ENCODE results near the gene MAGIX.

Gene MAGIX

DNA sequence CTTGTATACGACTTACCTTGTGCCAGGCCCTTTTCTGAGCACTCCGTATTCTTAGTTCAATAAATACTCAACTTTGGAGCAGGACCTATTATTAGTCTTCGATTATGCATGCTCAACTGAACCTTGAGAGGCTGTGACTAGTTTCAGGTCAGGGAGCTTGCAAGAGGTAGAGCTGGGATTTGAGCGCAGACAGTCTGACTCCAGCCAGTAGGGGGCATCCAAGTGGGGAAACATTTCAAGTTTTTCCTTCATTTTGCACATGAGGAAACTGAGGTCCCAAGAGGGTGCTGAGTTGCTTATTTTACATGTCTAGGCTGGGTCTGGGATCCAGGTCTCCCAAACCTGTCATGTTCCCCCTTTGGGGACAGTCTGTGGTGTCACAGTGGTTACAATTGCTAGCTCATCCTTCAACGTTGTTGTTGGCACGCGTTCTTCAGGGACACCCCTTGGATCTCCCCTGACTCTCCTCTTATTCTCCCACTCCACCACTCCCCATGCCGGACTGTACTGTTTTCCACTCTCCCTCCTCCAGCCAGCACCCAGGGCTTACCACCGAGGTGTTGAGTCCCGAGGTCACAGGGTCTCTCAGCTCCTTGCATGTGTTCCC lies 30.3 kb downstream of the MAGIX start:
- no peaks in the 10 kb centered on the region for H3K27me3 ChIP-seq (ENCODE audit: control insufficient read depth in 1 of 2, insufficient read depth in 2 of 2, low read length in 2 of 2)
- no peak overlapping the region for H3K27ac ChIP-seq (ENCODE audit: low read depth, low read length)
- H3K9me3 ChIP-seq (ENCODE audit: control insufficient read depth in 1 of 2, low read length in 2 of 2) = no peaks in the 10 kb centered on the region
- H3K4me1 ChIP-seq (ENCODE audit: control insufficient read depth in 1 of 2, insufficient read depth in 2 of 2, low read length in 2 of 2) = peaks cover 0 to 3% of the 10 kb centered on the region in 2 donors
- no peak overlapping the region for H3K9ac ChIP-seq (ENCODE audit: low read depth in 1 of 2, low read length in 2 of 2)
- H3K36me3 ChIP-seq (ENCODE audit: control insufficient read depth in 1 of 2, insufficient read depth in 2 of 2, low read length in 2 of 2) = no peaks in the 10 kb centered on the region
- no peak overlapping the region for H3K4me3 ChIP-seq (ENCODE audit: low read depth in 1 of 2, low read length in 2 of 2)

DNA sequence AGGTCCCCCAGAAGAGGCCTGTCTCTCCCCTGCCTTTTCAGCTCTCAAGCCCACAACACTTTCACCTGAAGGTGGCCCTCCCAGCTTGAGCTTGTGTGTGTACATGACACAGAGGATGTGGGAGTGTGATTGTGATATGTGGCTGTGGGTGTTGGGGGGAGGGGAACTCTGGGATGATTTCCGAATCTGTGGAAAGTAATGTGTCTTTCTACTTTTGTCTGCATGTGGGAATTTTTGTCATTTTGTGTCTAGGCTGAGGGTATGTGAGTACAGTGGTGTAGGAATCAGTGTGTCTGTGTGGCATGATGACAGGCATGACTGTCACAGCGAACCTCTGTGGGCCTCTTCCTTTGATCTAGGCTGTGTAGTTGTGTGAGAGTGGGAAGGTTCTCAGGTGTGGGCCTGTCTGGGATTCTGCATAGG lies 31.0 kb downstream of the MAGIX start:
- no peaks in the 10 kb centered on the region for H3K27me3 ChIP-seq (ENCODE audit: control insufficient read depth in 1 of 2, insufficient read depth in 2 of 2, low read length in 2 of 2)
- no peaks in the 10 kb centered on the region for H3K36me3 ChIP-seq (ENCODE audit: control insufficient read depth in 1 of 2, insufficient read depth in 2 of 2, low read length in 2 of 2)
- peaks cover 0 to 3% of the 10 kb centered on the region in 2 donors for H3K4me1 ChIP-seq (ENCODE audit: control insufficient read depth in 1 of 2, insufficient read depth in 2 of 2, low read length in 2 of 2)
- H3K27ac ChIP-seq (ENCODE audit: low read depth, low read length) = no peak overlapping the region
- no peak overlapping the region for H3K4me3 ChIP-seq (ENCODE audit: low read depth in 1 of 2, low read length in 2 of 2)
- H3K9ac ChIP-seq (ENCODE audit: low read depth in 1 of 2, low read length in 2 of 2) = no peak overlapping the region
- no peaks in the 10 kb centered on the region for H3K9me3 ChIP-seq (ENCODE audit: control insufficient read depth in 1 of 2, low read length in 2 of 2)

DNA sequence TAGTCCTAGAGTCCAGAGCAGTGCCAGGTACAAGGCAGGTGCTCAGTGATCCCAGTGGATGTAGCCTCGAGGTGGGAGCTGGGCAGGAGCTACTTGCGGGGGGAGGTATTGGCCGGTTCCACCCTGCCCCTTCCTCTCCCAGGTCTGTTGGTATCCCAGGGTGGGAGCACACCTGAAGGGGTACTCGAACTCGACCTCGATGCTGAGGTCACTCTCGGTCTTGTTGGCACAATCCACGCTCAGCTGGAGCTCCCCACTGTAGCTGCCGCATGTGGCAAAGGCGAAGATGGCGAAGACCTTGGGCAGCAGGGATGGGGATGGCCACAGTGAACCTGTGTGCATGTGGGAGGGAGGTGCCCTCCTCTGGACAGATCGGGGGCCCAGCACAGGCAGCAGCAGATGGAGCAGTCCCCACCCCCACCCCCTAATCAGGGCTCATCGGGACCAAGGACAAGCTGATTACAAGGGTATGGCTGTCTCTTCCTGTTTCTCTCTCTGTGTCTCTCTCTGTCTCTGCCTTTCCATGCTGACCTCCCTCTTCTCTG lies 35.1 kb downstream of the MAGIX start:
- Histone ChIP-seq H3K9ac (ENCODE audit: low read depth in 1 of 2, low read length in 2 of 2) (no peak overlapping the region), H3K27ac (ENCODE audit: low read depth, low read length) (no peak overlapping the region), H3K4me3 (ENCODE audit: low read depth in 1 of 2, low read length in 2 of 2) (no peak overlapping the region), H3K4me1 (ENCODE audit: control insufficient read depth in 1 of 2, insufficient read depth in 2 of 2, low read length in 2 of 2) (peaks cover 3 to 4% of the 10 kb centered on the region in 2 donors), H3K36me3 (ENCODE audit: control insufficient read depth in 1 of 2, insufficient read depth in 2 of 2, low read length in 2 of 2) (no peaks in the 10 kb centered on the region), H3K27me3 (ENCODE audit: control insufficient read depth in 1 of 2, insufficient read depth in 2 of 2, low read length in 2 of 2) (no peaks in the 10 kb centered on the region), H3K9me3 (ENCODE audit: control insufficient read depth in 1 of 2, low read length in 2 of 2) (no peaks in the 10 kb centered on the region)

DNA sequence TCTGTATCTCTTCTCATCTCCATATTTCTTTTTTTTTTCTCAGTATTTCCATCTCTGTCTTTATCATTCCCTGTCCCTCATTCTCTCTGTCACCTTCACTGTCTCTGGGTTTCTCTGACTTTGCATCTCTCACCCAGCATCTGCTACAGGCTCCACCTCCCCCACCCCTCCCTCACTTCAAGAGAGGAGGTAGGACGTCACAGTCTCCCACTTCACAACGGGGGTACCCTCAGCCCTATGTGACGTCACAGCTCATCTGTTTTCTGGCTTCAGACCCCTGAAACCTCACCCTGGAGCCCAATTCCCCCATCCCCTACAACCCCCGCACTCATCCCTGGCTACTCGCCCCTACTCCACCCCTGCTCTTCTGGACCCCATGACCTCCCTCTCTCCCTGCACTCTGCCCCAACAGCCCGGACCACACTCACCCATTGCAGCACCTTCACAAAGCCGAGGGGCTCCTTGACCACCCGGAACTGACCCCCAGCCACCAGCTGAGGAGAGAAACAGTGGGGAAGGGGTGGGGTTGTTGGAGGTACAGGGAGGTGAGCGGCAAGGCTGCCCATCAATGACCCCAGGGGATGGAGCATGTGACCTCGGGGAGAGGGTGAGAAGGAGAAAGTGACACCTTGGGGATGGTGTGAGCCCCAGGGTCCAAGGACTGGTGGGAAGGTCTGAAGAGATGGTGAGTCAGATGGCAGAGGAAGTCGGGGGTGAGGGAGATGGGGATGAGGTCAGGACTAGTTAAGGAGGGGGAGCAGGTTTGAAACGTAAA lies 36.2 kb downstream of the MAGIX start:
- Histone ChIP-seq H3K4me3 (ENCODE audit: low read depth in 1 of 2, low read length in 2 of 2) (no peak overlapping the region), H3K27ac (ENCODE audit: low read depth, low read length) (no peak overlapping the region)

DNA sequence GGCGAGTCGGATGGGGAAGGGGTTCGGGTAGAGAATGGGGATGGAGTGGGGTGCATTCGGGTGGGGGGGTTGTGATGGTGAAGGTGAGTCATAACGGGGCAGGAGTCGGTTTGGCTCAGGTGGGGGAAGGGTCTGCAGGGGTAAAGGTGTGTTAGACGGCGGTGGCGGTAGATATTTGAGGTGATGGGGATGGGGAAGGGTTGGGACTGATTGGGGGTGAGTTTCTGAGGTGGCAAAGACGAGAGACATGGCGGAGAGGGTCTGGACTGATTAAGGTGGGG lies 36.7 kb downstream of the MAGIX start:
- Histone ChIP-seq H3K9ac (ENCODE audit: low read depth in 1 of 2, low read length in 2 of 2) (no peak overlapping the region), H3K4me3 (ENCODE audit: low read depth in 1 of 2, low read length in 2 of 2) (no peak overlapping the region), H3K27me3 (ENCODE audit: control insufficient read depth in 1 of 2, insufficient read depth in 2 of 2, low read length in 2 of 2) (no peaks in the 10 kb centered on the region), H3K36me3 (ENCODE audit: control insufficient read depth in 1 of 2, insufficient read depth in 2 of 2, low read length in 2 of 2) (no peaks in the 10 kb centered on the region), H3K4me1 (ENCODE audit: control insufficient read depth in 1 of 2, insufficient read depth in 2 of 2, low read length in 2 of 2) (peaks cover 3 to 4% of the 10 kb centered on the region in 2 donors), H3K27ac (ENCODE audit: low read depth, low read length) (no peak overlapping the region), H3K9me3 (ENCODE audit: control insufficient read depth in 1 of 2, low read length in 2 of 2) (no peaks in the 10 kb centered on the region)

More for the DNA sequence above, 36.2 kb downstream of the MAGIX start:
- H3K4me1 ChIP-seq (ENCODE audit: control insufficient read depth in 1 of 2, insufficient read depth in 2 of 2, low read length in 2 of 2) = peaks cover 3 to 4% of the 10 kb centered on the region in 2 donors
- no peaks in the 10 kb centered on the region for H3K36me3 ChIP-seq (ENCODE audit: control insufficient read depth in 1 of 2, insufficient read depth in 2 of 2, low read length in 2 of 2)
- H3K27me3 ChIP-seq (ENCODE audit: control insufficient read depth in 1 of 2, insufficient read depth in 2 of 2, low read length in 2 of 2) = no peaks in the 10 kb centered on the region
- H3K9ac ChIP-seq (ENCODE audit: low read depth in 1 of 2, low read length in 2 of 2) = no peak overlapping the region
- no peaks in the 10 kb centered on the region for H3K9me3 ChIP-seq (ENCODE audit: control insufficient read depth in 1 of 2, low read length in 2 of 2)

DNA sequence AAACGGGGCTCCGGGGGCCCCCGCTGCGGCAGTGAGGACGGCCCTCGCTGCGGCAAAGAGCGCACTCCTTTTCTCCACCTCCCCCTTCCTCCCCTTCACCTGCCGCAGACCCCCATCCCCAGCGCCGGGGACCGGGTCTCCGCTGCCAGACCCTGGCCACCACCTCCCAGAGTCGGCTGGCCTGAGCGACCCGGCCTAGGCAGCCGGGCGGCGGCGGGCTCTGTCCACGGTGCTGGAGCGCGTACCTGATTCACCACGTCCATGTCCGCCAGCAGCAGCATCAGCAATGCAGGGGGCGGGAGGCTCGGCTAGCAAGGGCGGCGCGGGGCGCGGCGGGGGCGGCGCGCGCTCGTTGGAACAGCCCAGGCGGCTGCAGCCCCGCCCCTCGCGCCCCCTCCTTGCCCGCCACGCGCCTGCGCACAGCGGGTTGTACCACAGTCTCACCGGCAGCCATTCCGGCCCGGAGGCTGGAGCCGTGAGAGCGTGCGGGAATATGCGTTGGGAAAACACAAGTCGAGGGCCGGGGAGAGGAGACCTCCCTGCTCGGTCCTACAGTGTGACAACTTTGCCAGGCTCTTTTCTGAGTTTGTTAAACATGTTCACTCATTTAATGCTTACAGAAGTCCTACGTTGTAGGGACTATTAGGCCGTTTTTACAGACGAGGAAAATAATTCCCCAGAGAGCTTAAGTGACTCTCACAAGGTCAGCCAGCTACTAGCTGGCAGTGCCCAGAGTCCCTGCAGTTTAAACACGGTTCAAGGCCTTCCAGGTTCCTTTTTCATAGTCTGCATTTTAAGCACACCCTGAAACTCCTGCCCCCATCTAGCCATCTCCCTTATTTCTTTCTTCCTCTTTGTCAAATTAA lies 37.6 kb downstream of the MAGIX start, which contains the start of gene SYP:
SYP (minus strand) TSS at position 288 of the 866 bp plus-strand sequence; CDS start at position 281, 7 bp downstream.
- H3K4me3 ChIP-seq (ENCODE audit: low read depth in 1 of 2, low read length in 2 of 2) = peak within 1 kb of the TSS; percentile 54 to 58
- peak within 1 kb of the TSS; percentile 48 to 54 for H3K9ac ChIP-seq (ENCODE audit: low read depth in 1 of 2, low read length in 2 of 2)
- H3K36me3 ChIP-seq (ENCODE audit: control insufficient read depth in 1 of 2, insufficient read depth in 2 of 2, low read length in 2 of 2) = no peaks in the 10 kb centered on the region
- peaks cover 3 to 4% of the 10 kb centered on the region in 2 donors for H3K4me1 ChIP-seq (ENCODE audit: control insufficient read depth in 1 of 2, insufficient read depth in 2 of 2, low read length in 2 of 2)
- H3K27me3 ChIP-seq (ENCODE audit: control insufficient read depth in 1 of 2, insufficient read depth in 2 of 2, low read length in 2 of 2) = no peaks in the 10 kb centered on the region
- H3K9me3 ChIP-seq (ENCODE audit: control insufficient read depth in 1 of 2, low read length in 2 of 2) = no peaks in the 10 kb centered on the region
- H3K27ac ChIP-seq (ENCODE audit: low read depth, low read length) = no peak within 1 kb of the TSS

GRCh38 chrX:49202022-49202421 lies 39.5 kb downstream of the MAGIX start:
- peaks cover 3 to 4% of the 10 kb centered on the region in 2 donors for H3K4me1 ChIP-seq (ENCODE audit: control insufficient read depth in 1 of 2, insufficient read depth in 2 of 2, low read length in 2 of 2)
- H3K36me3 ChIP-seq (ENCODE audit: control insufficient read depth in 1 of 2, insufficient read depth in 2 of 2, low read length in 2 of 2) = no peaks in the 10 kb centered on the region
- no peaks in the 10 kb centered on the region for H3K27me3 ChIP-seq (ENCODE audit: control insufficient read depth in 1 of 2, insufficient read depth in 2 of 2, low read length in 2 of 2)
- no peak overlapping the region for H3K9ac ChIP-seq (ENCODE audit: low read depth in 1 of 2, low read length in 2 of 2)
- no peaks in the 10 kb centered on the region for H3K9me3 ChIP-seq (ENCODE audit: control insufficient read depth in 1 of 2, low read length in 2 of 2)
- no peak overlapping the region for H3K27ac ChIP-seq (ENCODE audit: low read depth, low read length)
- no peak overlapping the region for H3K4me3 ChIP-seq (ENCODE audit: low read depth in 1 of 2, low read length in 2 of 2)

- Histone ChIP-seq H3K27ac (ENCODE audit: low read depth, low read length) (no peak overlapping the region), H3K9ac (ENCODE audit: low read depth in 1 of 2, low read length in 2 of 2) (no peak overlapping the region), H3K36me3 (ENCODE audit: control insufficient read depth in 1 of 2, insufficient read depth in 2 of 2, low read length in 2 of 2) (no peaks in the 10 kb centered on the region), H3K27me3 (ENCODE audit: control insufficient read depth in 1 of 2, insufficient read depth in 2 of 2, low read length in 2 of 2) (no peaks in the 10 kb centered on the region), H3K9me3 (ENCODE audit: control insufficient read depth in 1 of 2, low read length in 2 of 2) (no peaks in the 10 kb centered on the region), H3K4me1 (ENCODE audit: control insufficient read depth in 1 of 2, insufficient read depth in 2 of 2, low read length in 2 of 2) (peaks cover 3 to 4% of the 10 kb centered on the region in 2 donors), H3K4me3 (ENCODE audit: low read depth in 1 of 2, low read length in 2 of 2) (no peak overlapping the region)
Observed at GRCh38 chrX:49203536-49203935, 41.0 kb downstream of the MAGIX start.

DNA sequence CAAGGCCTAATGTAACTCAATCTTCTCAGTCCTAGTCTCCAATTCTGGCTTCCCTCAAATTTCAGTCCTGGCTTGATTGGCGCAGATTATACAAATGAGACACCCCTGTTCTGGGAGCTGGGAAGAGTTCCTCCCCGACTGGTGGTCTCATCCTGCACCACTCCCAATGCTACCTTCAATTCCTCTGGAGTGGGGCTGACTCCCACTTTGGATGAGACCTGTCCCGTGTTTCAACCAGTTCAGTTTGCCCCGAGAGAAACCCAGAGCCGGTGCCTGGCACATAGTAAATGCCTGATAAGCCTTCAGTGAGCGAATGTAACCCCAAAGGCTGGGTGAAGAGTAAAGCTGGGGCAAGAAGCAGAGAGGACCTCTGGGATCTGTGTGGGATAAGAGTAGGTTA lies 41.5 kb downstream of the MAGIX start:
- H3K4me1 ChIP-seq (ENCODE audit: control insufficient read depth in 1 of 2, insufficient read depth in 2 of 2, low read length in 2 of 2) = peaks cover 3 to 4% of the 10 kb centered on the region in 2 donors
- H3K9ac ChIP-seq (ENCODE audit: low read depth in 1 of 2, low read length in 2 of 2) = no peak overlapping the region
- H3K27me3 ChIP-seq (ENCODE audit: control insufficient read depth in 1 of 2, insufficient read depth in 2 of 2, low read length in 2 of 2) = no peaks in the 10 kb centered on the region
- no peaks in the 10 kb centered on the region for H3K9me3 ChIP-seq (ENCODE audit: control insufficient read depth in 1 of 2, low read length in 2 of 2)
- no peak overlapping the region for H3K4me3 ChIP-seq (ENCODE audit: low read depth in 1 of 2, low read length in 2 of 2)
- no peak overlapping the region for H3K27ac ChIP-seq (ENCODE audit: low read depth, low read length)
- H3K36me3 ChIP-seq (ENCODE audit: control insufficient read depth in 1 of 2, insufficient read depth in 2 of 2, low read length in 2 of 2) = no peaks in the 10 kb centered on the region

DNA sequence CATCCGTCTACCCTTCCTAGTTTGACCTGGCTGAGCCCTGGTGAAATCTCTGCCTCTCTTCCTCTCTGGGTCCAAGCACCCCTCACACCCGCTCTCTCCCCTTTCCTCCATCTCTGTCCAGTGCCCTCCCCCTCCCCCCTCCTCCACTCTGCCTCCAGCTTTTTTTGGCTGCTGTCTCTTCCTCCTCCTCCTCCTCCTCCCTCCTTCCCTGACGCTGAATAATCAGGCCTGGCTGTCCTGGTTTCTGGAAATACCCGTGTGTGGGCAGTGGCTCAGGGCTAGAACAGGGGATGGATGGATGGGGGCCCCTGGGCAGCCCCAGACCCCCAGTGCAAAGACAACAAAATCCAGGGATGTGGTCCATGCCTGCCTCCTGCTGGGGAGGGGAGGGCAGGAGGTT lies 42.2 kb downstream of the MAGIX start:
- no peak overlapping the region for H3K4me3 ChIP-seq (ENCODE audit: low read depth in 1 of 2, low read length in 2 of 2)
- no peaks in the 10 kb centered on the region for H3K27me3 ChIP-seq (ENCODE audit: control insufficient read depth in 1 of 2, insufficient read depth in 2 of 2, low read length in 2 of 2)
- peaks cover 3 to 4% of the 10 kb centered on the region in 2 donors for H3K4me1 ChIP-seq (ENCODE audit: control insufficient read depth in 1 of 2, insufficient read depth in 2 of 2, low read length in 2 of 2)
- H3K9me3 ChIP-seq (ENCODE audit: control insufficient read depth in 1 of 2, low read length in 2 of 2) = no peaks in the 10 kb centered on the region
- no peak overlapping the region for H3K27ac ChIP-seq (ENCODE audit: low read depth, low read length)
- no peak overlapping the region for H3K9ac ChIP-seq (ENCODE audit: low read depth in 1 of 2, low read length in 2 of 2)
- H3K36me3 ChIP-seq (ENCODE audit: control insufficient read depth in 1 of 2, insufficient read depth in 2 of 2, low read length in 2 of 2) = no peaks in the 10 kb centered on the region
